Tibial artery (tissue), 4 donors: ENCODE measurements around the gene ECE2.

Source experiments
- DNase-seq, 2 donors: peaks; one replicate each; pipeline ENCODE4 v3.0.0-alpha.2; 2019
- H3K27ac ChIP-seq, 2 donors: fragments of 200-600 bp; sonication (generic) in 1 of 2; 1 replicate in 1 of 2; 2 replicates in 1 of 2; pipeline ENCODE4 v1.5.1; 2018 to 2019; ENCODE audit warnings: mild to moderate bottlenecking in 1 of 2
- H3K27me3 ChIP-seq, 2 donors: fragments of 200-600 bp; sonication (generic) in 1 of 2; one replicate each; pipeline versions ENCODE4 v1.5.1 to v1.6.0; 2016 to 2019
- H3K36me3 ChIP-seq, 3 donors: fragments of 200-600 bp; sonication (generic) in 2 of 3; one replicate each; pipeline ENCODE4 v1.5.1; 2016 to 2019; ENCODE audit warnings: mild to moderate bottlenecking in 2 of 3
- H3K4me1 ChIP-seq, 4 donors: fragments of 200-600 bp; sonication (generic) in 2 of 4; 1 replicate in 3 of 4; 2 replicates in 1 of 4; pipeline ENCODE4 v1.5.1; 2016 to 2019
- H3K4me3 ChIP-seq, 2 donors: fragments of 200-600 bp; sonication (generic) in 1 of 2; 1 replicate in 1 of 2; 2 replicates in 1 of 2; pipeline ENCODE4 v1.5.1; 2018 to 2019; ENCODE audit warnings: mild to moderate bottlenecking in 2 of 2
- H3K9me3 ChIP-seq, 3 donors: fragments of 200-600 bp; sonication (generic) in 1 of 3; one replicate each; pipeline ENCODE4 v1.5.1; 2016 to 2019
- CTCF ChIP-seq, 2 experiments: fragments of 200-600 bp in 1 of 2; fragments of 450-650 bp in 1 of 2; IDR thresholded peaks; one replicate each; pipeline ENCODE4 v1.5.1; 2017 to 2019; ENCODE audit warnings: antibody characterized with exemption in 2 of 2, mild to moderate bottlenecking in 1 of 2, moderate library complexity in 1 of 2
- intact Hi-C: fragments of 100-400 bp; cut with DNase I; formaldehyde crosslinking; loops from one replicate; pipeline ENCODE4 v1.15.0; 2023; ENCODE audit warnings: low total_unique reads

ECE2 gene

GRCh38 chr3:184341925-184342324, 66.1 kb downstream of the ECE2 start:
- no peaks in the 10 kb centered on the region for H3K27me3 ChIP-seq
- peaks cover 39 to 49% (median 39%) of the 10 kb centered on the region in 3 donors for H3K36me3 ChIP-seq
- no peak for TF ChIP-seq CTCF (IDR thresholded peaks at IDR 0.05)
- intact Hi-C loops, result no loop called here
- no peak overlapping the region for H3K27ac ChIP-seq
- H3K9me3 ChIP-seq, result no peaks in the 10 kb centered on the region
- H3K4me1 ChIP-seq, result peaks cover 0 to 41% (median 24%) of the 10 kb centered on the region in 4 donors
- no peak for DNase-seq
- no peak overlapping the region for H3K4me3 ChIP-seq
